HS-5 (cell line): ENCODE data around the gene EPX.

Source experiments
- DNase-seq: peaks from one replicate; pipeline ENCODE4 v3.0.0-alpha.2; 2012; ENCODE audit warnings: low read depth

Gene EPX

GRCh38 chr17:58227733-58228132 is 35.2 kb downstream of the EPX start:
- DNase-seq = no peak

DNA sequence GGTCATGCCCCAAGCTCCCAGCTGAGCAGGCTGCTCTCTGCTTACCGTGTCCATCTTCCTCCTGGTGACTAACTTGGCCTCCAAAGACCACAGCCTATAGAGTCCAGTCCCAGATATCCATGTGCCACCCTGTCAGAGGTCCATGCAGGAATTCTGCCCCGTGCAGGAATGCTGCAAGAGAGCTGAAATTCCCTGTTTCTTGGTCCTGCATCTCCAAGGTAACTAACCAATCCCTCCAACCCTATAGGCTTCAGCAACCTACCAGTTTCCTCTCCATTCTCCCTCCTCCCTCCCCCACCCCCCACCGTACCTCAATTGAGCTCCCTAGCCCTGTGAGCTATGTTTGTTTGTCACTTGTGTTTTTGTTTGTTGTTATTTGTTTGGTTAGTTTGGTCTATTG is 36.2 kb downstream of the EPX start:
- no peak for DNase-seq

DNA sequence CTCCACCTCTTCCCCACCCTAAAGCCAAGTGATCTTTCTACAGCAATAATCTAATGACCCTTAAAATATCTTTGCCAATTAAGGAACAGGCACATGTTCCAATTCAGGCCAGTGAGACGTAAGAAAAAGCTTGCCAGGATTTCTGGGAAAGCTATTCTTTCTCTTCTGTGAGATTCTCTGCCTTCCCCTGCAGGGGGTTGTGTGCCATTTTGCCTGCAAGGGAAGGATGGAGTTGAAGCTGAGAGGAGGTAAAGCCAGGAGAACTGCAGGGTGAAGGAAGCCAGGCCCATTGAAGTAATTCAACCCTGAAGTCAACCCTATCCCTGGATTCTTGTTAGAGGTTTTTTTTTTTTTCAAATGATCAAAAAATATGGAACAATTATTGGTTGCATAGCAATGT is 36.9 kb downstream of the EPX start:
- DNase-seq = no peak

GRCh38 chr17:58229881-58230280 is 37.4 kb downstream of the EPX start:
- no peak for DNase-seq

GRCh38 chr17:58231641-58232040 is 39.1 kb downstream of the EPX start:
- no peak for DNase-seq

DNA sequence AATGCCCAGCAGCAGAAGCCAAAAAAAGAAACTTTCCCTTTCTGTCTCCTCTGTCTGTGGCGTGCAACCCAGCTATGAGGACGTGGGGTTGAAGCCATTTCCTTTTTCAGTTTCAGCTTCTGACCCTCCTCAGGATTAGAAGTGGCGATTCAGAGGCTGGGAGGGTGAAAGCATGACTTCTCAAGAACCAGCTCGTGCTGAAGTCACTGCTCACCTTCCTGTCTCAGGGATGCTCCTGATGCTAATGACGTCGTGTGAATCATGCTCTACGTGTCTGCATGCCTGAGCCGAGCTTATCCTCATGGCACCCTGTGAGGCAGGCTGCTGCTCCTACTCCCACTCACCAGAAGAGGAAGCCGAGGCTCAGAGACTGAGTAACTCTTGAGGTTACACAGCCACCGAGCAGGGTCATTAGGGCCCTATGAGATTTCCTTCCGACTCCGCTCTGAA is 40.2 kb downstream of the EPX start:
- peak; percentile 60 for DNase-seq

DNA sequence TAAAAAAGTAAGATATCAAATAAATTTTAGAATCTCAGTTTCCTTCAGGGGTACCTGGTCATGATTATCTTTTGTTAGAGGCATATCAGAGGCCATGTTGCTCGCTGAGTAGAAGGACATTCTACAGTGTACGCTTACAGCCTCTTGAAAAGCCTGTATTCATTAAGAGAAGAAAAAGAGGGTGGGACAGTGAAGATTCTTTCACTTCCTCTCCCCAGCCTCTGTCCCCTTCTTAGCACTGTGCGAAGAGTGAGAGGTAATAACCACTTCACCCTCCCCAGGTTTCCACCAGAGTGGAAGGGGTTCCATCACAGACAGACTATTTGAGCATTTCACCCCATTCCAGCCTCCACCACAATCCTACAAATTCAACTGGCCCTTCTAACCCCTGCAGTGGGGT is 41.0 kb downstream of the EPX start:
- DNase-seq = no peak

GRCh38 chr17:58234512-58234911 is 42.0 kb downstream of the EPX start:
- DNase-seq = no peak

GRCh38 chr17:58235821-58236220 is 43.3 kb downstream of the EPX start:
- DNase-seq = no peak

GRCh38 chr17:58236394-58236793 is 43.9 kb downstream of the EPX start:
- no peak for DNase-seq

DNA sequence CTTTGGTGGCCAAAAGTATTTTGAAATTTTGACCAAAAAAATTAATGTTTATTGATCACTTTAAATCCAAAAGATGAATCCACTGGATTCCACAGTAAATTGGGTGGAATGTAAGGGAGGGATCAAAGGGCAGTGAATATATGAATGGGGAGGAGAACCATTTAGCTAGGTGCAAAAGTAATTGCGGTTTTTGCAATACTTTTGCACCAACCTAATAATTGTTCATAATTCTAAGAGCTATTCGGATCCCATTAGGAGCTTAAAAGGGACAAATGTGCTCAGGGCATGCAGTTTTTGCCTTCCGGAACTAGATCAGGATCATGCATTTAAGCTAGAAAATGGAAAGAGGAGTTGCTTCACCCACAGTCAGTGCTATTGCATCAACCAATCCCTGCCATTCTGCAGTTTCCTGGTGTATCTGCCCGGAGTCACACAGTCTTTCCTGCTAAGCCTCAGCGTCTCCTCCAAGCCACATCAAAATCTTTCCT is 45.7 kb downstream of the EPX start, which contains the start of gene LPO:
LPO (plus strand) TSS at position 438 of the 488 bp plus-strand sequence. CDS start 4,396 bp downstream, outside the sequence.
- no peak for DNase-seq

DNA sequence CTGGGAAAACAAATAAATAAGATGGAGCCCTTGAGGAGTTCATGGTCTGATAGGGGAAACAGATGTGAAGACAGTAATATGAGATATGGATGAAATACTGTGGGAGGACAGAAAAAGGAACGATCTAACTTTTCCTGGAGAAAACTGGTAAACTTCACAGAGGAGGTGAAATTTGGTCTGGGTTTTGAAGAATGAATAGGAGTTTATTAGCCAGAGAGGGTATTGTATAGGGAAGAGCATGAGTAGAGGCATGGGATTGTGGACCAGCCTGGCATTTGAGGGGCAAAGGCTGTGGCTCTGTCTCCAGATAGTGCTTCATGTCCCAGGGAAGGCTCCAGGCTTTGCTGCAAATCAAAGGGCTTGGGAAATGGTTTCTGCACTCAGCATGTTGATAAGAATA is 47.5 kb downstream of the EPX start:
- no peak for DNase-seq

DNA sequence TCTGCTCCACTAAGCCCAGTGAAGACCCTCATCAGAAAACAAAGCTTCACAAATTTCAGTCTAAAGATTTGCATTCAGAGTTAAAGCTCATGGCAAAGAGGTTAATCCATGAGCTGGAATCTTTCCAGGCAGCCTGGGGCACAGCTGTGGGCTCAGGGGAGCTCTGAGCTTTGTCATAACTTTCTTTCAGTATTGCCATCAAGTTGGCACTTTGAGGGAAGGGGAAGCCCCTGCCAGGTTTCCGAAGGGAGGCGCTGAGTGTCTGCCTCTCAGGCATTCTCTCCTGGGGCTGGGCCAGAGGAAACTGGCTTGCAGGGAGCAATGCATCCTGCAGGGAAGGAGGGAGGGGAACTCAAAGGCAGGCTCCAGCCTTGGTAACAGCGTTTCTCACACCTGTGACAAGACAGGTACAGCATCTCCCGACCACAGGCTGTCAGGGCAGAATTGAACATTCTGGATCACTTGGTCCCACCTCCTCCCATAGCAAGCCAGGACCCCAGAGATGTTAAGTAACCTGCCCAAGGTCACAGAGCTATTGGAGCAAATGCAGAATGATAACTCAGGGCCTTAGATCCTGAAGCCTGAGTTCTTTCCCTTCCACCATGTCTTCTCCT is 49.8 kb downstream of the EPX start:
- no peak for DNase-seq

DNA sequence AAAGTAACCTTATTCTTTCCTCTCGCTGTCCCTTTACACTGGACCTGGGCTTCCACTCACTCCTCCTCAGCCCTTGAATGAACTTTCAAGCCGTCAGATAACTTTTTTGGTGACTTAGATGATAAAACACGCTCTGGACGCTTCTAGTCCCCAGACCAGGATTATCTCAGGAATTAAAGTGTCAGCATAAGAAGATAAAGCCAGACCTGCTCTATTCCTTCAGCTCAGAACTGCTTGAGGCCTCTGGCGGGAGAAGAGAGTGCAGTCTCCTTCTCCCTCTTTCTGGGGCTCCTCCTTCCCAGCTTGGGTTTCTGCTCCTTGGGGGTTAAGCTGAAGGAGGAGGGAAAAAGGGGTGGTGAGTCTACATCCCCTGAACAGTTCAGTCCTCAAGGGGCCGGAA is 52.4 kb downstream of the EPX start:
- DNase-seq = no peak

- no peak for DNase-seq
Measured at GRCh38 chr17:58245428-58246103, 53.0 kb downstream of the EPX start.

- DNase-seq = no peak
Measured at GRCh38 chr17:58246104-58246740, 53.7 kb downstream of the EPX start.

DNA sequence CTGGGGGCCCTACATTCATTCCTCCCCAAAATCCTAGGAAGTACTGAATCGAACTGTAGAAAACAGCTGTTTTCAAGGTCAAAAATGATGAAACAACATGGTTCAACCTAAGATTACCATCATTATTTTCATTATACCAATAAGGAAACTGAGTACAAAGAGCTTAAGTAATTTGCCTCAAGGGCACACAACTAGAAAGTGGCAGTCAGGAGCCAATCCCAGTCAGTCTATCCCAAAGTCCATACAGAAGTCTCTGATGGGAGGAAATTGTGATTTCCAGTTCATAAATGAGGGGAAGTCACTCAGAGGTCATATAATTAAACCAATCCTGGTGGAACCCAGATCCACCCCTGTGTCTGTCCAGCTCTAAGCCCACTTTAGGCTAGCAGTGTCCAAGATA is 54.3 kb downstream of the EPX start:
- no peak for DNase-seq

- no peak for DNase-seq
Measured at GRCh38 chr17:58247511-58248363, 55.2 kb downstream of the EPX start.

GRCh38 chr17:58248955-58249269 is 56.4 kb downstream of the EPX start:
- no peak for DNase-seq

GRCh38 chr17:58249270-58250133 is 57.0 kb downstream of the EPX start:
- peak; percentile 9 for DNase-seq

- no peak for DNase-seq
Measured at GRCh38 chr17:58250344-58251011, 58.0 kb downstream of the EPX start.
